GM12864 (cell line): Measurements from ENCODE around the gene RBMS3.

ENCODE experiments used
- DNase-seq: peaks from one replicate; pipeline ENCODE4 v3.0.0-alpha.2; 2011; ENCODE audit warnings: low read depth
- H3K4me3 ChIP-seq: 2 replicates; pipeline ENCODE4 v1.5.1; 2011; ENCODE audit warnings: mild to moderate bottlenecking, low read depth, low read length, control low read depth
- CTCF ChIP-seq: IDR thresholded peaks from 2 replicates; pipeline ENCODE4 v1.5.1; 2011; ENCODE audit warnings: low read depth, mild to moderate bottlenecking, moderate library complexity, low read length, control low read depth, inconsistent platforms; ENCODE audit errors: missing control alignments

The RBMS3 gene

DNA sequence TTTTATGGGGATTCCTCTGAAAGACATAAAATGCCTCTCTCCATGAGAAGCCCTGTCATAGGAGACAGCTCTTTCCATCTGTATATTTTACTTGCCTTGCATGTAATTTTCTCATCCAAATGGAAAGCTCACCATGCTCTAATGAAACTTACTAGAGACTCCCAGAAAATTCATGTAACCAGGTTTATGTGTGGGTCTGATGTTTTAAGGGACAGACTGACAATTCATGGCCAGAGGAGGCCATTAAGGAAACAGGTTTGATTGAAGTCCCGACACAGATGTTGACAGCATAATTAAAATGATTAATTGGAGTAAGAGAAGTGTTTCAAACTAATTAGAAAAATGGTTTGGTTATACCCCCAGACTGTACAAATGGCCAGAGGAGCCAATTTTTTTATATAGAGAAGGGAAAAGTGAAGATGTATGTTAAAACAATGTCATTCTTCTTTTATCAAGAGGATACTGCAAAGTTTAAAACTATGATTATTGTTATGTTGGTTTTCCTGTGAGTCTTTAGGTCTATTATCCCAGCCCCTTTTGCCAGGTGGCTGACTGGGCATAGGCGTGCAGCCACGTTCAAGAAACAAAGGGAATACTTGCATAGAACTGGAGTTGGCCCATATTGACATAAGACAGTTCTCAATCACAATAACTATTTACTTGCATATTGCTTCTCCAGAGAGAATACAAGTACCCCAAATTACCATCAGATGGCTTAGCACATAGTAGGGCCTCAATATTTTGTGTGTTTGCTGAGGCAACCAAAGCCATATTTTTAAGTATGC is 64.8 kb downstream of the RBMS3 start:
- no peak for TF ChIP-seq CTCF
- H3K4me3 ChIP-seq = no peak overlapping the region
- no peak for DNase-seq

DNA sequence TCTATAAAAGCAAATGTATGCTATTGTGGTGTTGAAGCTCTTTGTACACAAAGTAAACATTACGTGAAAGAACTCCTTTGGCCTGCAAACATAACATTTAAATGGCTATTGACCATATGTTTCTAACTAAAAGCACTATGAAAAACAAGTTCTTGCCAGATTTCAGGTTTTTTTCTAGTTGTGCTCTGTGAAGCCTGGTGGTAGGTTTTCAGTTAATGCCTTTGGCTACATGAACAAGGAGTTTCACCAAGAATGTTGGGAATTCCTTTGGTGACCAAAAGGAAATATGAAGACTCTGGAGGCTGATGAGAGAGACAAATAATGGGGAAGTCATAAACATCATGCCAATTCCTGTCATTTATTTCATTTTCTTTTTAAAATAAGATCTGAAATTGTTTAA is 66.0 kb downstream of the RBMS3 start:
- no peak overlapping the region for H3K4me3 ChIP-seq
- no peak for TF ChIP-seq CTCF
- no peak for DNase-seq

DNA sequence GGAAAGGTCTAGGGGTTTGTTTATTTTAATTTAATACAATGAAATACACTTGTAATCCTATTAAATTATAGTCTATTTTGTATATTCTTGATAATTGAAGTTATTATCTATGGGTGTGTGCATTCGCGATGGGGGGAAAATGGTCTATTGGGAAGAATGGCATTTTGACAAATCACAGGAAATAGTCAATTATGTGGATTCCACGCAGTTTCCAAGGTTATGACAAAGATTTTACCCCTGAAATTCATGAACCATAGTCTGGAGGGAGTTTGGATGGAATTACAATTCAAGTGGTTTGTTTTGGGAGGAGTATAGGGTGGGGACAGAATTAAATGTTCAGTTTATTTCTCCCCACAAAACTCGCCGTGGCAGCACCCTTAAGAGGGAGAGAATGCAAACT is 66.5 kb downstream of the RBMS3 start:
- no peak for TF ChIP-seq CTCF
- no peak for DNase-seq
- H3K4me3 ChIP-seq = no peak overlapping the region

GRCh38 chr3:29348316-29348715 is 67.4 kb downstream of the RBMS3 start:
- DNase-seq = no peak
- TF ChIP-seq CTCF = no peak
- no peak overlapping the region for H3K4me3 ChIP-seq

DNA sequence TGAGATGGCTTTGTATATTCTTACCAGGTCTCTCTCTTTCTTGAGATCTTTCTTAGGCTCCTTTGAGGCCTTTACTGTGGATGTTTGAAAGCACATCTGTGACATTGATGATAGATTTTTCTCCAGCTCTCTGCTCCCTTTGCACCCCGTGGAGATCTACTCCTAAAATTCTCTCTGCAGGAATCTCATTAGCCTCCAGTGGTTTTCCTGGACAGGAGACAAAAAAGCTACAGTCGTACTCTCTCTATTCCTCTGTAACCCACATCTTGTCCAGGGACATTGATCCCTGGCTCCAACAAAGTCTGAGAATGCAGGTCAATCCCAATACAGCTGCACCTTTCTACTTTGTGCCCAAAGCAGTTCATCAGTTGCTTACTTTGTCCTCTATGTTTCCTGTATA is 68.2 kb downstream of the RBMS3 start:
- DNase-seq = no peak
- no peak for TF ChIP-seq CTCF
- H3K4me3 ChIP-seq = no peak overlapping the region

DNA sequence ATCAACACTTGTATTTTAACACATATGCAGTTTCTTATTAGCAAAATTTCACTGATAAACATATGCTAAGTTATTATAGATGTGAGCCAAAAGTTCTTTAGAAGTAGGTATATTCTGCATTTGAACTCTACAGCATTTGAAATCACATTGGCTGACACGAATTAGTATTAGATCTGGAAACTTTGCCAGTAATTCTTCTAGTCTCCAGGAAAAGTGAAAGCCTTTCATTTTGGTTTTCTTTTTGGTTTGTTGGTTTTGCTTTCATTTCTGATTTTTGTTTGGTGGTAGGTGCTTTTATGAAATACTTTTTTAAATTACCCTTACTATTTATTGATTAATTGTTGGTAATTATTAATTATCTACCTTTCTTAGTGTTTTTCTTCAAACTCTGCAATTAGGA is 72.9 kb downstream of the RBMS3 start:
- DNase-seq = no peak
- no peak overlapping the region for H3K4me3 ChIP-seq
- no peak for TF ChIP-seq CTCF

DNA sequence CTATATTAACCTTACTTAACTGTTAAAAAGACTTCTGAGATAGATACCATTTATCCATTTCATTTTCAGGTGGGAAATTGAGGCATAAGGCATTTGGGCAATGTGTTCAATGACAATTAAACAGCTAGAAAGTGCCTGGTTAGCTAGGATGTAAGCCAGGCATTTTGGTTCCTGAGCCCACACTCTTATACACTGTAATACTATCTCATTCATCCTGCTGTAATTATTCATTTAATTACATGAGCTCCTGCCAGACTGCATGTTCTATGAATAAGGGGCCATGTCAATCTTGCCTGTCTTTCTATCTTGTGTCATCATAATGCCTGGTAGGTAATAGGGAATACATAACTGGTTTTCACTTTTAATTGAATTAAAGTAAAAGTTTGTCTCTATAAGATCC is 74.0 kb downstream of the RBMS3 start:
- no peak overlapping the region for H3K4me3 ChIP-seq

More for the DNA sequence above, 74.0 kb downstream of the RBMS3 start:
- TF ChIP-seq CTCF = no peak
- no peak for DNase-seq
